CD4-positive, alpha-beta T cell treated with Interferon gamma for 1 hour (primary cell): ENCODE measurements around the gene TNK2.
"Not testable (repeated sequence)": the region's sequence is repeated elsewhere in the genome, so short reads cannot be mapped to it uniquely, and the experiment has no call there.

ENCODE experiments used
- DNase-seq: peaks from one replicate; pipeline ENCODE4 v3.0.0-alpha.2; 2020

TNK2 gene

GRCh38 chr3:195907934-195908693 is at the start of gene TNK2:
TNK2 (minus strand) TSS chr3:195908551; CDS start chr3:195888588, 19,963 bp downstream.
- peak; percentile 62 for DNase-seq

GRCh38 chr3:195956577-195956976 is 48.2 kb upstream of the TNK2 start:
- no peak for DNase-seq

GRCh38 chr3:195955416-195955841 is 47.1 kb upstream of the TNK2 start:
- not testable (repeated sequence) for DNase-seq

- DNase-seq, result not testable (repeated sequence)
Measured at GRCh38 chr3:195954752-195955119, 46.4 kb upstream of the TNK2 start.

GRCh38 chr3:195954052-195954751 is 45.9 kb upstream of the TNK2 start:
- DNase-seq, result peak; percentile 76

- not testable (repeated sequence) for DNase-seq
Measured at GRCh38 chr3:195952590-195952989, 44.2 kb upstream of the TNK2 start.

- DNase-seq, result not testable (repeated sequence)
Measured at GRCh38 chr3:195951443-195952177, 43.3 kb upstream of the TNK2 start.

GRCh38 chr3:195950731-195951130 is 42.4 kb upstream of the TNK2 start:
- not testable (repeated sequence) for DNase-seq

- DNase-seq, result not testable (repeated sequence)
Measured at GRCh38 chr3:195950164-195950563, 41.8 kb upstream of the TNK2 start.

GRCh38 chr3:195946910-195947699 is 38.8 kb upstream of the TNK2 start:
- DNase-seq, result not testable (repeated sequence)

- not testable (repeated sequence) for DNase-seq
Measured at GRCh38 chr3:195941265-195941815, 33.0 kb upstream of the TNK2 start.

- not testable (repeated sequence) for DNase-seq
Measured at GRCh38 chr3:195940806-195941205, 32.5 kb upstream of the TNK2 start.

- not testable (repeated sequence) for DNase-seq
Measured at GRCh38 chr3:195939526-195940470, 31.4 kb upstream of the TNK2 start.

- DNase-seq, result not testable (repeated sequence)
Measured at GRCh38 chr3:195933044-195933430, 24.7 kb upstream of the TNK2 start.

- DNase-seq, result no peak
Measured at GRCh38 chr3:195932418-195933043, 24.2 kb upstream of the TNK2 start.

GRCh38 chr3:195931582-195932273 is 23.4 kb upstream of the TNK2 start:
- no peak for DNase-seq

GRCh38 chr3:195929452-195929851 is 21.1 kb upstream of the TNK2 start:
- DNase-seq, result no peak

- no peak for DNase-seq
Measured at GRCh38 chr3:195921334-195921791, 13.0 kb upstream of the TNK2 start.

- DNase-seq, result no peak
Measured at GRCh38 chr3:195918176-195918575, 9.8 kb upstream of the TNK2 start.

- no peak for DNase-seq
Measured at GRCh38 chr3:195916991-195917390, 8.6 kb upstream of the TNK2 start.
